Naive thymus-derived CD4-positive, alpha-beta T cell (primary cell): ENCODE results near the gene GDAP2. TPM values are rescaled to one million over a fixed set of nuclear protein-coding genes. Genes with fewer than 3 reads are reported as not detected.

Experiments used
- ATAC-seq: fragments of 150-1000 bp; cut with Tn5 transposase; 2 replicates; pipeline ENCODE4 v1.10.0; 2021; ENCODE audit warnings: mild to moderate bottlenecking, moderate library complexity
- CTCF ChIA-PET: fragments of 350-600 bp; sonication (Branson Sonifier 250); formaldehyde crosslinking; loops from one replicate; lab custom pipeline; 2021; ENCODE audit warnings: antibody characterized with exemption; lab: Charles Lee
- POLR2A ChIA-PET: fragments of 350-600 bp; sonication (Branson Sonifier 250); formaldehyde crosslinking; loops from one replicate; lab custom pipeline; 2021; ENCODE audit warnings: antibody characterized with exemption, inconsistent platforms; lab: Charles Lee
- DNase-seq, 9 donors: peaks; one replicate each; pipeline versions ENCODE4 v3.0.0 to v3.0.0-alpha.2; 2020 to 2022; ENCODE audit warnings: mixed read lengths in 1 of 9
- H3K27ac ChIP-seq: one replicate; pipeline ENCODE4 v1.7.0; 2013; ENCODE audit warnings: mild to moderate bottlenecking, low read depth, low read length, moderate library complexity
- H3K27me3 ChIP-seq, 2 donors: one replicate each; pipeline ENCODE4 v1.7.0; 2013; ENCODE audit warnings: low read length in 2 of 2, mild to moderate bottlenecking in 2 of 2, moderate library complexity in 2 of 2; ENCODE audit not compliant: control insufficient read depth in 2 of 2, insufficient read depth in 2 of 2
- H3K36me3 ChIP-seq, 3 experiments: 1 replicate in 2 of 3; 2 replicates in 1 of 3; pipeline ENCODE4 v1.7.0; 2013; ENCODE audit warnings: low read length in 3 of 3, mild to moderate bottlenecking in 3 of 3, moderate library complexity in 1 of 3; ENCODE audit not compliant: insufficient read depth in 3 of 3, control insufficient read depth in 2 of 3
- H3K4me1 ChIP-seq, 2 donors: one replicate each; pipeline ENCODE4 v1.7.0; 2013; ENCODE audit warnings: low read length in 2 of 2, mild to moderate bottlenecking in 2 of 2, moderate library complexity in 1 of 2; ENCODE audit not compliant: control insufficient read depth in 2 of 2, insufficient read depth in 2 of 2
- H3K4me3 ChIP-seq: 2 replicates; pipeline ENCODE4 v1.7.0; 2013; ENCODE audit warnings: mild to moderate bottlenecking, low read length
- H3K9me3 ChIP-seq, 3 experiments: 1 replicate in 2 of 3; 2 replicates in 1 of 3; pipeline ENCODE4 v1.7.0; 2013; ENCODE audit warnings: low read length in 3 of 3; ENCODE audit not compliant: control insufficient read depth in 2 of 3
- H3K27ac Mint-ChIP-seq, 9 donors: one replicate each; pipeline ENCODE4 v1.8.0; 2020 to 2022; ENCODE audit warnings: mixed read lengths in 9 of 9, mild to moderate bottlenecking in 8 of 9, moderate library complexity in 5 of 9, inconsistent platforms in 2 of 9
- H3K27me3 Mint-ChIP-seq, 5 donors: one replicate each; pipeline ENCODE4 v1.8.0; 2021 to 2022; ENCODE audit warnings: mixed read lengths in 5 of 5, mild to moderate bottlenecking in 1 of 5
- H3K36me3 Mint-ChIP-seq, 5 donors: one replicate each; pipeline ENCODE4 v1.8.0; 2020 to 2022; ENCODE audit warnings: mixed read lengths in 5 of 5, mild to moderate bottlenecking in 3 of 5, inconsistent platforms in 1 of 5
- H3K4me1 Mint-ChIP-seq, 7 donors: one replicate each; pipeline ENCODE4 v1.8.0; 2020 to 2022; ENCODE audit warnings: mixed read lengths in 7 of 7, mild to moderate bottlenecking in 3 of 7, inconsistent platforms in 1 of 7
- H3K4me3 Mint-ChIP-seq, 10 donors: one replicate each; pipeline ENCODE4 v1.8.0; 2020 to 2022; ENCODE audit warnings: mild to moderate bottlenecking in 10 of 10, mixed read lengths in 10 of 10, moderate library complexity in 6 of 10, inconsistent platforms in 2 of 10
- H3K9me3 Mint-ChIP-seq, 11 donors: one replicate each; pipeline ENCODE4 v1.8.0; 2020 to 2022; ENCODE audit warnings: mixed read lengths in 11 of 11, mild to moderate bottlenecking in 4 of 11, inconsistent platforms in 1 of 11, moderate library complexity in 1 of 11
- intact Hi-C, 2 donors: fragments of 100-400 bp; cut with micrococcal nuclease; formaldehyde crosslinking; loops; one replicate each; pipeline ENCODE4 v1.15.1; 2023
- polyA plus RNA-seq, 2 donors: library from polyadenylated mRNA; unstranded; fragments of 300-500 nt; fragmentation: Illumina TruSeq; gene quantifications; one replicate each; pipeline ENCODE4 v1.2.3, GENCODE V29; 2021
- total RNA-seq, 6 experiments: library from RNA in 5 of 6; stranded (reverse) in 5 of 6; gene quantifications; 1 replicate in 5 of 6; 2 replicates in 1 of 6; pipeline ENCODE4 v1.2.3 and lab custom pipeline; 2021 to 2026

The GDAP2 gene
- total and polyA plus RNA-seq, 7 experiments from 2014 or later: 9.7 to 31.2 (median 24.9) TPM

- peaks cover 0 to 6% (median 5%) of the 10 kb centered on the region in 5 donors for H3K27me3 Mint-ChIP-seq
- intact Hi-C loops: no loop called here
- Histone ChIP-seq H3K9me3 (peaks cover 0 to 6% (median 0%) of the 10 kb centered on the region in 3 experiments), H3K4me1 (no peaks in the 10 kb centered on the region), H3K36me3 (no peaks in the 10 kb centered on the region), H3K27me3 (no peaks in the 10 kb centered on the region), H3K4me3 (no peak overlapping the region), H3K27ac (no peak overlapping the region)
- CTCF ChIA-PET: no interaction called here
- POLR2A ChIA-PET: no interaction called here
- H3K36me3 Mint-ChIP-seq: peaks cover 0 to 13% (median 4%) of the 10 kb centered on the region in 5 donors
- no peak overlapping the region for H3K4me3 Mint-ChIP-seq
- no peaks in the 10 kb centered on the region for H3K4me1 Mint-ChIP-seq
- ATAC-seq (no peak), DNase-seq (no peak)
- H3K27ac Mint-ChIP-seq: no peak overlapping the region
- H3K9me3 Mint-ChIP-seq: peaks cover 5 to 36% (median 12%) of the 10 kb centered on the region in 11 donors
Measured at GRCh38 chr1:117832453-117832852, 97.0 kb downstream of the GDAP2 start.

- ATAC-seq: no peak
- Mint-ChIP-seq H3K27me3 (peaks cover 0 to 24% (median 19%) of the 10 kb centered on the region in 5 donors), H3K4me3 (no peak overlapping the region), H3K27ac (no peak overlapping the region), H3K4me1 (no peaks in the 10 kb centered on the region), H3K9me3 (peaks cover 5 to 36% (median 12%) of the 10 kb centered on the region in 11 donors), H3K36me3 (peaks cover 0 to 13% (median 0%) of the 10 kb centered on the region in 5 donors)
- ChIA-PET POLR2A (no interaction called here), CTCF (no interaction called here)
- Histone ChIP-seq H3K4me3 (no peak overlapping the region), H3K36me3 (no peaks in the 10 kb centered on the region), H3K9me3 (peaks cover 0 to 6% (median 0%) of the 10 kb centered on the region in 3 experiments), H3K27me3 (no peaks in the 10 kb centered on the region), H3K4me1 (no peaks in the 10 kb centered on the region), H3K27ac (no peak overlapping the region)
- intact Hi-C loops: no loop called here
- no peak for DNase-seq
Measured at GRCh38 chr1:117830222-117830621, 99.2 kb downstream of the GDAP2 start.

- H3K36me3 Mint-ChIP-seq: peaks cover 0 to 10% (median 0%) of the 10 kb centered on the region in 5 donors
- H3K27ac Mint-ChIP-seq: no peak overlapping the region
- Histone ChIP-seq H3K27me3 (no peaks in the 10 kb centered on the region), H3K4me1 (no peaks in the 10 kb centered on the region), H3K4me3 (no peak overlapping the region), H3K9me3 (peaks cover 0 to 6% (median 0%) of the 10 kb centered on the region in 3 experiments), H3K36me3 (no peaks in the 10 kb centered on the region), H3K27ac (no peak overlapping the region)
- ChIA-PET CTCF (no interaction called here), POLR2A (no interaction called here)
- no peaks in the 10 kb centered on the region for H3K4me1 Mint-ChIP-seq
- H3K9me3 Mint-ChIP-seq: peaks cover 5 to 36% (median 12%) of the 10 kb centered on the region in 11 donors
- H3K4me3 Mint-ChIP-seq: no peak overlapping the region
- intact Hi-C loops: no loop called here
- DNase-seq (no peak), ATAC-seq (no peak)
- peaks cover 3 to 32% (median 25%) of the 10 kb centered on the region in 5 donors for H3K27me3 Mint-ChIP-seq
Measured at GRCh38 chr1:117828201-117828600, 101.2 kb downstream of the GDAP2 start.

- peaks cover 0 to 6% (median 0%) of the 10 kb centered on the region in 5 donors for H3K36me3 Mint-ChIP-seq
- no peaks in the 10 kb centered on the region for H3K4me1 ChIP-seq
- no peaks in the 10 kb centered on the region for H3K27me3 ChIP-seq
- H3K27me3 Mint-ChIP-seq: peaks cover 7 to 32% (median 25%) of the 10 kb centered on the region in 5 donors
- ChIA-PET POLR2A (no interaction called here), CTCF (no interaction called here)
- H3K9me3 Mint-ChIP-seq: peaks cover 5 to 31% (median 7%) of the 10 kb centered on the region in 11 donors
- intact Hi-C loops: no loop called here
- no peaks in the 10 kb centered on the region for H3K36me3 ChIP-seq
- peaks cover 0 to 10% (median 0%) of the 10 kb centered on the region in 3 experiments for H3K9me3 ChIP-seq
- H3K4me3 Mint-ChIP-seq: no peak overlapping the region
- H3K27ac ChIP-seq: no peak overlapping the region
- H3K27ac Mint-ChIP-seq: no peak overlapping the region
- DNase-seq (no peak), ATAC-seq (no peak)
- no peak overlapping the region for H3K4me3 ChIP-seq
- H3K4me1 Mint-ChIP-seq: no peaks in the 10 kb centered on the region
Measured at GRCh38 chr1:117826540-117827078, 102.8 kb downstream of the GDAP2 start.

- no peaks in the 10 kb centered on the region for H3K27me3 ChIP-seq
- Mint-ChIP-seq H3K4me3 (no peak overlapping the region), H3K27ac (no peak overlapping the region), H3K27me3 (peaks cover 7 to 32% (median 25%) of the 10 kb centered on the region in 5 donors), H3K36me3 (peaks cover 0 to 6% (median 0%) of the 10 kb centered on the region in 5 donors), H3K4me1 (no peaks in the 10 kb centered on the region), H3K9me3 (peaks cover 4 to 36% (median 7%) of the 10 kb centered on the region in 11 donors)
- ATAC-seq: no peak
- H3K4me1 ChIP-seq: no peaks in the 10 kb centered on the region
- no peak overlapping the region for H3K27ac ChIP-seq
- ChIA-PET POLR2A (no interaction called here), CTCF (no interaction called here)
- H3K9me3 ChIP-seq: peaks cover 0 to 14% (median 0%) of the 10 kb centered on the region in 3 experiments
- intact Hi-C loops: no loop called here
- no peaks in the 10 kb centered on the region for H3K36me3 ChIP-seq
- no peak for DNase-seq
- H3K4me3 ChIP-seq: no peak overlapping the region
Measured at GRCh38 chr1:117826119-117826518, 103.3 kb downstream of the GDAP2 start.

- no peak overlapping the region for H3K27ac ChIP-seq
- no peak for ATAC-seq
- ChIA-PET CTCF (no interaction called here), POLR2A (no interaction called here)
- no peak for DNase-seq
- H3K4me1 ChIP-seq: no peaks in the 10 kb centered on the region
- no peak overlapping the region for H3K27ac Mint-ChIP-seq
- no peak overlapping the region for H3K4me3 ChIP-seq
- peaks cover 7 to 32% (median 25%) of the 10 kb centered on the region in 5 donors for H3K27me3 Mint-ChIP-seq
- H3K4me1 Mint-ChIP-seq: no peaks in the 10 kb centered on the region
- H3K9me3 Mint-ChIP-seq: peaks cover under 1 to 36% (median 5%) of the 10 kb centered on the region in 11 donors
- no peaks in the 10 kb centered on the region for H3K27me3 ChIP-seq
- no peaks in the 10 kb centered on the region for H3K36me3 ChIP-seq
- H3K9me3 ChIP-seq: peaks cover 0 to 15% (median 0%) of the 10 kb centered on the region in 3 experiments
- intact Hi-C loops: no loop called here
- H3K36me3 Mint-ChIP-seq: peaks cover 0 to 4% (median 0%) of the 10 kb centered on the region in 5 donors
- no peak overlapping the region for H3K4me3 Mint-ChIP-seq
Measured at GRCh38 chr1:117825414-117825813, 104.0 kb downstream of the GDAP2 start.

GRCh38 chr1:117824616-117825015, 104.8 kb downstream of the GDAP2 start:
- intact Hi-C loops: no loop called here
- H3K4me1 ChIP-seq: no peaks in the 10 kb centered on the region
- H3K27me3 Mint-ChIP-seq: peaks cover 7 to 32% (median 25%) of the 10 kb centered on the region in 5 donors
- ATAC-seq (no peak), DNase-seq (no peak)
- peaks cover 0 to 28% (median 5%) of the 10 kb centered on the region in 11 donors for H3K9me3 Mint-ChIP-seq
- H3K36me3 ChIP-seq: no peaks in the 10 kb centered on the region
- POLR2A ChIA-PET: no interaction called here
- peaks cover 0 to 3% (median 0%) of the 10 kb centered on the region in 5 donors for H3K36me3 Mint-ChIP-seq
- CTCF ChIA-PET: no interaction called here
- no peaks in the 10 kb centered on the region for H3K4me1 Mint-ChIP-seq
- H3K27ac ChIP-seq: no peak overlapping the region
- H3K27me3 ChIP-seq: no peaks in the 10 kb centered on the region
- peaks cover 0 to 12% (median 0%) of the 10 kb centered on the region in 3 experiments for H3K9me3 ChIP-seq
- H3K4me3 ChIP-seq: no peak overlapping the region
- H3K27ac Mint-ChIP-seq: no peak overlapping the region
- H3K4me3 Mint-ChIP-seq: no peak overlapping the region
